Measurements from ENCODE around the gene HNRNPUL2. TPM values are rescaled to one million over a fixed set of nuclear protein-coding genes. Genes with fewer than 3 reads are reported as not detected.

The HNRNPUL2 gene
- total RNA-seq, 1 experiment from 2014 or later: 43.5 TPM

DNA sequence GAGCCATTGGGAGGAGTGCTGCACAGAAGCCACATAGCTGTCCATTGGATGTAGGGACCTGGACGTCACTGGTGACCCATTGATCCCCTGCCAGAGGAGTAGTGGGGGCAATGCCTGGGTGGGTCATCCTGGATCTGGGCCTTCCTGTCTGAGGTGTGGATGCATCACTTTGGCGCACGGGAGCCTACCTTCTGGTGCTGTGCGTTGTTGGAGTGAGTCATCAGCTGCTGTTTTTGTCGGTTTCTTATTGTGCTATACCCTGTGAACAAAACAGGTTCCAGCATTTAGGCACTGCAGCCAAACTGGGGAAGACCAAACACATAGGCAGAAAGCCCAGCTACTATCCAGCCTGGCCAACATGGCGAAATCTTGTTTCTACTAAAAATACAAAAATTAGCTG lies 47.1 kb upstream of the HNRNPUL2 start:
- Histone ChIP-seq H3K4me1 (ENCODE audit: insufficient read depth, low read length) (no peaks in the 10 kb centered on the region), H2BK120ac (ENCODE audit: low read depth, low read length, poor library complexity, severe bottlenecking) (no peak overlapping the region), H3K9me3 (ENCODE audit: control insufficient read depth, low read depth, low read length) (no peaks in the 10 kb centered on the region), H3K18ac (ENCODE audit: insufficient read length, low read depth, low read length) (no peak overlapping the region), H3K4me2 (ENCODE audit: insufficient read depth, insufficient read length, low read length) (no peak overlapping the region), H4K8ac (replicated peaks; ENCODE audit: insufficient read length, low read depth, low read length) (no peak overlapping the region), H3K56ac (ENCODE audit: insufficient read length, low read depth, low read length) (no peak overlapping the region), H3K79me1 (ENCODE audit: insufficient read depth, low read depth, low read length, poor library complexity, severe bottlenecking) (no peaks in the 10 kb centered on the region), H3K79me2 (ENCODE audit: insufficient read depth, low read length) (peaks cover 3% of the 10 kb centered on the region; the same call in 1 of the 2 replicates), H2BK15ac (ENCODE audit: low read depth, low read length) (no peak overlapping the region), H3K27ac (ENCODE audit: insufficient read length, low read depth, low read length) (no peak overlapping the region), H2AFZ (ENCODE audit: low read length) (no peak overlapping the region), H3K4ac (ENCODE audit: low read depth, low read length) (no peak overlapping the region), H2AK5ac (ENCODE audit: insufficient read length, low read length) (no peak overlapping the region), H3K9ac (ENCODE audit: extremely low read depth, insufficient read length, low read length) (no peak overlapping the region), H3K23ac (ENCODE audit: insufficient read length, low read depth, low read length) (no peak overlapping the region), H3K14ac (ENCODE audit: insufficient read depth, low read length) (no peak overlapping the region), H3K27me3 (ENCODE audit: insufficient read depth, low read length) (no peaks in the 10 kb centered on the region), H4K20me1 (ENCODE audit: control insufficient read depth, insufficient read depth, insufficient read length) (no peaks in the 10 kb centered on the region), H4K5ac (ENCODE audit: insufficient read length, low read depth, low read length) (no peak overlapping the region), H2BK5ac (ENCODE audit: insufficient read length, low read length) (no peak overlapping the region), H2BK20ac (ENCODE audit: low read depth, low read length, poor library complexity, severe bottlenecking) (no peak overlapping the region), H3K23me2 (ENCODE audit: insufficient read length, low read depth, low read length, poor library complexity, severe bottlenecking) (peaks cover 6% of the 10 kb centered on the region), H3T11ph (ENCODE audit: low read length) (no peak overlapping the region), H2BK12ac (ENCODE audit: insufficient read length, low read depth, low read length) (no peak overlapping the region), H4K91ac (ENCODE audit: insufficient read length, low read depth, low read length) (no peak overlapping the region)
- no peak overlapping the region; a peak in 1 of 5 replicates for H3K4me3 Mint-ChIP-seq
- no peak for DNase-seq
- WGBS (ENCODE audit: extremely low coverage, insufficient read length, low lambda C conversion rate): no CpG with 5 or more reads among the region's 6 CpGs
- peaks cover 29 to 50% (median 46%) of the 10 kb centered on the region in 3 experiments for H3K36me3 Mint-ChIP-seq (ENCODE audit: insufficient read depth in 1 of 3, low read depth in 3 of 3)
- TF ChIP-seq, protein P1, sequence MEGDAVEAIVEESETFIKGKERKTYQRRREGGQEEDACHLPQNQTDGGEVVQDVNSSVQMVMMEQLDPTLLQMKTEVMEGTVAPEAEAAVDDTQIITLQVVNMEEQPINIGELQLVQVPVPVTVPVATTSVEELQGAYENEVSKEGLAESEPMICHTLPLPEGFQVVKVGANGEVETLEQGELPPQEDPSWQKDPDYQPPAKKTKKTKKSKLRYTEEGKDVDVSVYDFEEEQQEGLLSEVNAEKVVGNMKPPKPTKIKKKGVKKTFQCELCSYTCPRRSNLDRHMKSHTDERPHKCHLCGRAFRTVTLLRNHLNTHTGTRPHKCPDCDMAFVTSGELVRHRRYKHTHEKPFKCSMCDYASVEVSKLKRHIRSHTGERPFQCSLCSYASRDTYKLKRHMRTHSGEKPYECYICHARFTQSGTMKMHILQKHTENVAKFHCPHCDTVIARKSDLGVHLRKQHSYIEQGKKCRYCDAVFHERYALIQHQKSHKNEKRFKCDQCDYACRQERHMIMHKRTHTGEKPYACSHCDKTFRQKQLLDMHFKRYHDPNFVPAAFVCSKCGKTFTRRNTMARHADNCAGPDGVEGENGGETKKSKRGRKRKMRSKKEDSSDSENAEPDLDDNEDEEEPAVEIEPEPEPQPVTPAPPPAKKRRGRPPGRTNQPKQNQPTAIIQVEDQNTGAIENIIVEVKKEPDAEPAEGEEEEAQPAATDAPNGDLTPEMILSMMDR (conservative IDR thresholded peaks at IDR 0.05): no peak
- peaks cover 15 to 19% of the 10 kb centered on the region in 2 experiments for H3K4me1 Mint-ChIP-seq
- H3K27me3 Mint-ChIP-seq (ENCODE audit: low read depth): no peaks in the 10 kb centered on the region
- no peaks in the 10 kb centered on the region; a peak in 1 of 5 replicates for H3K9me3 Mint-ChIP-seq
- peak overlapping the region in 1 of 3 experiments; percentile 83; a peak in 2 of 7 replicates for H3K27ac Mint-ChIP-seq

Data from H9 (cell line).